A673 (cell line): ENCODE measurements around the gene PEX5L.

ENCODE experiments used
- CTCF ChIP-seq: fragments of 300-800, 200-600 bp; sonication (generic); conservative IDR thresholded peaks from 2 replicates; pipeline ENCODE4 v1.5.1; 2017; ENCODE audit warnings: low read depth, mild to moderate bottlenecking, antibody characterized with exemption, low read length, moderate library complexity, mixed read lengths
- EZH2 ChIP-seq: fragments of 200-600 bp; sonication (generic); IDR thresholded peaks from 2 replicates; pipeline ENCODE4 v1.6.1; 2017; ENCODE audit warnings: borderline replicate concordance, low read depth, mild to moderate bottlenecking, mixed read lengths, antibody characterized with exemption, low read length; ENCODE audit not compliant: poor library complexity, severe bottlenecking

- no peak for TF ChIP-seq CTCF
- no peak for TF ChIP-seq EZH2
These were observed 67.2 kb downstream of the PEX5L start for GRCh38 chr3:179969525-179969924.
